ENCODE measurements around the gene WDR59.

GRCh38 chr16:74865922-74866598, 118.9 kb downstream of the WDR59 start:
- TF ChIP-seq TARDBP (IDR thresholded peaks at IDR 0.05) (no peak), LEF1 (IDR thresholded peaks at IDR 0.05; ENCODE audit: borderline replicate concordance) (no peak), SP1 (IDR thresholded peaks at IDR 0.05) (no peak), PKNOX1 (IDR thresholded peaks at IDR 0.05) (no peak), FOXA1 (IDR thresholded peaks at IDR 0.05) (no peak), HDGF (IDR thresholded peaks at IDR 0.05; ENCODE audit: borderline replicate concordance) (no peak), BHLHE40 (IDR thresholded peaks at IDR 0.05; ENCODE audit: borderline replicate concordance) (no peak)
